Sigmoid colon (tissue), 4 donors: ENCODE measurements around the gene PNPLA6.
A peak's percentile ranks its signal among the peaks of the same experiment; 100 is the strongest.

Experiments
- CTCF ChIP-seq, 4 experiments: fragments of 450-650 bp in 3 of 4; fragments of 200-600 bp in 1 of 4; IDR thresholded peaks; one replicate each; pipeline ENCODE4 v1.5.1; 2016 to 2019; ENCODE audit warnings: antibody characterized with exemption in 4 of 4, mild to moderate bottlenecking in 3 of 4, moderate library complexity in 2 of 4
- POLR2A ChIP-seq, 2 donors: fragments of 450-650 bp; IDR thresholded peaks; one replicate each; pipeline ENCODE4 v1.6.1; 2016; ENCODE audit warnings: antibody characterized with exemption in 2 of 2, mild to moderate bottlenecking in 2 of 2, moderate library complexity in 2 of 2
- POLR2AphosphoS5 ChIP-seq, 4 donors: sonication (generic); formaldehyde crosslinking; IDR thresholded peaks; one replicate each; pipeline ENCODE4 v1.6.1; 2017; ENCODE audit warnings: antibody characterized with exemption in 4 of 4

GRCh38 chr19:7515645-7516151 is 19.8 kb upstream of the PNPLA6 start, which contains the start of gene ZNF358:
- no peak for TF ChIP-seq CTCF (IDR thresholded peaks at IDR 0.05)
- TF ChIP-seq POLR2A (IDR thresholded peaks at IDR 0.05) = no peak
- TF ChIP-seq POLR2AphosphoS5 (IDR thresholded peaks at IDR 0.05) = peak in 2 of 4 donors; percentile 32 to 40
